Kidney epithelial cell (primary cell): Measurements from ENCODE around the gene CLEC10A. TPM values are rescaled to one million over a fixed set of nuclear protein-coding genes. Genes with fewer than 3 reads are reported as not detected.
"Not testable (repeated sequence)": the region's sequence is repeated elsewhere in the genome, so short reads cannot be mapped to it uniquely, and the experiment has no call there.

Experiments
- DNase-seq: peaks from one replicate; pipeline ENCODE4 v3.0.0-alpha.2; 2010; ENCODE audit warnings: low read depth
- H3K27me3 ChIP-seq: 2 replicates; pipeline ENCODE4 v1.6.0; 2011; ENCODE audit warnings: low read length; ENCODE audit not compliant: control insufficient read depth, insufficient read depth
- H3K36me3 ChIP-seq: 2 replicates; pipeline ENCODE4 v1.5.1; 2011; ENCODE audit warnings: low read length; ENCODE audit not compliant: control insufficient read depth, insufficient read depth
- H3K4me3 ChIP-seq: 2 replicates; pipeline ENCODE4 v1.5.1; 2011; ENCODE audit warnings: low read depth, mild to moderate bottlenecking, control low read depth, low read length
- CTCF ChIP-seq: IDR thresholded peaks from 2 replicates; pipeline ENCODE4 v1.5.1; 2011; ENCODE audit warnings: mild to moderate bottlenecking, moderate library complexity, low read length, control low read depth, inconsistent platforms; ENCODE audit not compliant: insufficient read depth, poor library complexity, severe bottlenecking
- total RNA-seq: library from RNA; depleted of rRNA; stranded (reverse); fragments of >200 nt; gene quantifications from 2 replicates; pipeline ENCODE4 v1.2.3, GENCODE V29; 2015

CLEC10A gene
- total RNA-seq, 1 donor from 2014 or later, result not detected

GRCh38 chr17:7048968-7049367 lies 31.1 kb downstream of the CLEC10A start:
- Histone ChIP-seq H3K27me3 (peaks cover 11% of the 10 kb centered on the region), H3K4me3 (no peak overlapping the region), H3K36me3 (no peaks in the 10 kb centered on the region)
- no peak for DNase-seq
- no peak for TF ChIP-seq CTCF

GRCh38 chr17:7047566-7047965 lies 32.5 kb downstream of the CLEC10A start:
- TF ChIP-seq CTCF, result no peak
- Histone ChIP-seq H3K36me3 (no peaks in the 10 kb centered on the region), H3K4me3 (no peak overlapping the region), H3K27me3 (peaks cover 23% of the 10 kb centered on the region)
- DNase-seq, result no peak

- H3K27me3 ChIP-seq, result peaks cover 30% of the 10 kb centered on the region
- not testable (repeated sequence) for DNase-seq, H3K4me3 ChIP-seq, H3K36me3 ChIP-seq
Measured at GRCh38 chr17:7046725-7047397, 33.2 kb downstream of the CLEC10A start.

GRCh38 chr17:7046127-7046724 lies 33.8 kb downstream of the CLEC10A start:
- no peak for DNase-seq
- no peaks in the 10 kb centered on the region for H3K36me3 ChIP-seq
- no peak for TF ChIP-seq CTCF
- no peak overlapping the region for H3K4me3 ChIP-seq
- peaks cover 33% of the 10 kb centered on the region for H3K27me3 ChIP-seq

- peak; percentile 56 for DNase-seq
- Histone ChIP-seq H3K4me3 (no peak overlapping the region), H3K27me3 (peaks cover 33% of the 10 kb centered on the region), H3K36me3 (no peaks in the 10 kb centered on the region)
- peak; percentile 69 for TF ChIP-seq CTCF
Measured at GRCh38 chr17:7045492-7046126, 34.4 kb downstream of the CLEC10A start.

GRCh38 chr17:7043497-7044198 lies 36.4 kb downstream of the CLEC10A start, which contains the start of gene SLC16A11:
Gene SLC16A11 (minus strand): TSS chr17:7044092. CDS start chr17:7043513, 579 bp downstream.
- Histone ChIP-seq H3K4me3 (peak within 1 kb of the TSS; percentile 21), H3K36me3 (no peaks in the 10 kb centered on the region), H3K27me3 (peaks cover 33% of the 10 kb centered on the region)
- DNase-seq, result no peak
- no peak for TF ChIP-seq CTCF
